Nephron progenitor cell (in vitro differentiated cells): ENCODE data around the gene PIK3R3.

Source experiments
- DNase-seq: peaks from one replicate; pipeline ENCODE4 v3.0.0; 2021
- H3K27ac Mint-ChIP-seq: 2 replicates; pipeline ENCODE4 v1.8.0; 2021; ENCODE audit warnings: mild to moderate bottlenecking, moderate library complexity, mixed read lengths
- H3K27me3 Mint-ChIP-seq: 2 replicates; pipeline ENCODE4 v1.8.0; 2021; ENCODE audit warnings: mild to moderate bottlenecking, low read depth, mixed read lengths; ENCODE audit not compliant: poor library complexity
- H3K36me3 Mint-ChIP-seq: 2 replicates; pipeline ENCODE4 v1.8.0; 2021; ENCODE audit warnings: low read depth, mixed read lengths
- H3K4me1 Mint-ChIP-seq: 2 replicates; pipeline ENCODE4 v1.8.0; 2021; ENCODE audit warnings: mixed read lengths
- H3K4me3 Mint-ChIP-seq: 2 replicates; pipeline ENCODE4 v1.8.0; 2021; ENCODE audit warnings: mild to moderate bottlenecking, moderate library complexity, mixed read lengths
- H3K9me3 Mint-ChIP-seq: 2 replicates; pipeline ENCODE4 v1.8.0; 2021; ENCODE audit warnings: mild to moderate bottlenecking, moderate library complexity, mixed read lengths
- TF ChIP-seq, protein P1 (sequence below): fragments of 200-600 bp; sonication (generic); IDR thresholded peaks from 2 replicates; pipeline ENCODE4 v1.5.0; 2021; ENCODE audit warnings: antibody characterized with exemption

PIK3R3 gene

DNA sequence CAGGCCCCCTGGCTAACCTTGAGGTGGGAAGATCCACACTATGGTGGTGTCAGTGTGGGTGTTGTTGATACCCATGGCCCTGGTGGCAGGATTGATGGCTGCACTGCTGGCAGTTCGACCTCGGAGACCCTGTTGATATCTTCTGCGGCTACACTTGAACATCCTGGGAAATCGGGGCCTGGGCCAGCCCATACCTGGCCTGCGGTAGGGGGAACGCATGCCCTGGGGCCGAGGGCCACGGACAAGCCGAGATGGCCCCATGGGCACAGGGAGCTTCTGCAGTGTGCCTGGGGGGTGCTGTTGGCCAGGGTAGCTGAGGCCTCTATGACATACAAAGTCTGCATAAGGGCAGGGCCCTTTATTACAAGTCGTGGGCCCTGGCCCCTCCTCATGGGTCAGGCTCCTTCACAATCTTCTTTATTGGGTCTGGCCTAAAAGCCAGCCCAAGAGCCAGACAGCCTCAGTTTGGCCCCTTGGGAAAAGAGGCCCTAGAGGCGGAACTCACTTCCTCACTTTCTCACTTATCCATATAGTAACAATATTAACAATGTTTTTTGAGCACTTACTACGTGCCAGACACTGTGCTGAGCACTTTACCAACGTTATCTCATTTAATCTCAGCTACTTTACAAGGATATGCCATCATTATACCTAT lies 43.9 kb upstream of the PIK3R3 start, which contains the start of gene P3R3URF:
Gene P3R3URF, minus strand, starts transcription at position 278 of the 655 bp plus-strand sequence. Its CDS starts 17 bp downstream, at position 261.
- no peak within 1 kb of the TSS for H3K27ac Mint-ChIP-seq
- H3K9me3 Mint-ChIP-seq: no peaks in the 10 kb centered on the region
- H3K27me3 Mint-ChIP-seq: peaks cover 3% of the 10 kb centered on the region
- no peak for DNase-seq
- no peaks in the 10 kb centered on the region for H3K36me3 Mint-ChIP-seq
- TF ChIP-seq, protein P1, sequence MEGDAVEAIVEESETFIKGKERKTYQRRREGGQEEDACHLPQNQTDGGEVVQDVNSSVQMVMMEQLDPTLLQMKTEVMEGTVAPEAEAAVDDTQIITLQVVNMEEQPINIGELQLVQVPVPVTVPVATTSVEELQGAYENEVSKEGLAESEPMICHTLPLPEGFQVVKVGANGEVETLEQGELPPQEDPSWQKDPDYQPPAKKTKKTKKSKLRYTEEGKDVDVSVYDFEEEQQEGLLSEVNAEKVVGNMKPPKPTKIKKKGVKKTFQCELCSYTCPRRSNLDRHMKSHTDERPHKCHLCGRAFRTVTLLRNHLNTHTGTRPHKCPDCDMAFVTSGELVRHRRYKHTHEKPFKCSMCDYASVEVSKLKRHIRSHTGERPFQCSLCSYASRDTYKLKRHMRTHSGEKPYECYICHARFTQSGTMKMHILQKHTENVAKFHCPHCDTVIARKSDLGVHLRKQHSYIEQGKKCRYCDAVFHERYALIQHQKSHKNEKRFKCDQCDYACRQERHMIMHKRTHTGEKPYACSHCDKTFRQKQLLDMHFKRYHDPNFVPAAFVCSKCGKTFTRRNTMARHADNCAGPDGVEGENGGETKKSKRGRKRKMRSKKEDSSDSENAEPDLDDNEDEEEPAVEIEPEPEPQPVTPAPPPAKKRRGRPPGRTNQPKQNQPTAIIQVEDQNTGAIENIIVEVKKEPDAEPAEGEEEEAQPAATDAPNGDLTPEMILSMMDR: no peak
- H3K4me1 Mint-ChIP-seq: peaks cover 5% of the 10 kb centered on the region
- H3K4me3 Mint-ChIP-seq: no peak within 1 kb of the TSS

DNA sequence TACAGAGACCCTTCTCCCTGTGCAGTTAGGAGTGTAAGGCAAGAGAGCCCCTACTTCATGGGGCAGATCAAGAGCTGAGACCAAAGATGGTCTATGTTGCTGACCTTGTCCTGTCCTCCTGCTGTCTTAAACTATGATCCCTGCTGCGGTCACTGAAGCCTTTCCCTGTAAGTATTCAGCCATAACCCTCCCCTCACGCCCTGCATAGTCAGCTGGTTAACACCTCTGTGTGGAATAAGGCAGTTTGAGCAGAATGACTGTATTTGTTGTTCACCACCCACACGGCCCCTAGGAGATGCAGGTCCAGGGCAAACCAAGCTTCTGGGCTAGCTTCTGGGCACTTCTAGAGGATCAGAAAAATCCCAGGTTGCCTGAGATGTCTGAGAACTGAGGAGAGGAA lies 42.8 kb upstream of the PIK3R3 start:
- Mint-ChIP-seq H3K36me3 (no peaks in the 10 kb centered on the region), H3K4me3 (no peak overlapping the region), H3K4me1 (peaks cover 5% of the 10 kb centered on the region), H3K27ac (no peak overlapping the region), H3K27me3 (peaks cover 11% of the 10 kb centered on the region), H3K9me3 (no peaks in the 10 kb centered on the region)
- DNase-seq: no peak
- TF ChIP-seq, protein P1: no peak

DNA sequence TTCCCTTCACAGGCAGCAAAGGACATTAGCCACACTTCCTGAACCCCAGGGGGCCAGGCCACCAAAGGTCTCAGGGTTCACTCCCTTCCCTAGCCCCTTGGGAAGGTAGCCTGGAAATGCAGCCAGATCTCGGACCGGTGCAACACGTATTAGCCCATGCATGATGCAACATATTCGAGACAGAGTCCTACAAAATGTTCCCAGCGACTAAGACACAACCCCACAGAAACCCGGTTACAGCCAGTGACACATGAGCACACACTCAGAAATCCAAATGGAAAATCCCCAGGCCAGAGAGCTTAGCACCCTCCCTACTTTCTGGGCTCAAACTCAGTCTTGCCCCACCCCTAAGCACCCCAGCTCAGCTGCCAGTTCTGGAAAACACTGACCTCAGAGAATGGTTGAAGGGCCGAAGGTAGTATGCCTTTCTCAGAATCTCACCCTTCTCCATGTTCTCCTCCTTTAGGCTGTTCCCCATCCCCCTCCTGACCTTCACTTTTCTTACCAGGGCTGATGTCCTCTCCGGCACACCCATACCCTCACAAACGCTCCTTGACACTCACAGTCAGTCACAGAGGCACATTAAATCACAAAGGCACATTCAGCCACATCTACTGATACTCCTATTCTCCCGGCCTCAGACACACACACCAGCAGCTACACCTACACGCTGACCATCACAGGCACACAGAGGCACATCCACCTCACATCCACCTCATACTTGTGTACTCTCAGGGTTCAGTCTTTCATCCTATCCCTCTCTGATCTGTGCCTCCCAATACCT lies 42.2 kb upstream of the PIK3R3 start, which contains the start of gene TSPAN1:
Gene TSPAN1, plus strand, starts transcription at position 640 of the 784 bp plus-strand sequence. CDS start 6,021 bp downstream, outside the sequence.
- Mint-ChIP-seq H3K9me3 (no peaks in the 10 kb centered on the region), H3K36me3 (no peaks in the 10 kb centered on the region), H3K27ac (no peak within 1 kb of the TSS), H3K4me1 (peaks cover 5% of the 10 kb centered on the region), H3K4me3 (no peak within 1 kb of the TSS), H3K27me3 (peaks cover 15% of the 10 kb centered on the region)
- TF ChIP-seq, protein P1: no peak
- DNase-seq: no peak

DNA sequence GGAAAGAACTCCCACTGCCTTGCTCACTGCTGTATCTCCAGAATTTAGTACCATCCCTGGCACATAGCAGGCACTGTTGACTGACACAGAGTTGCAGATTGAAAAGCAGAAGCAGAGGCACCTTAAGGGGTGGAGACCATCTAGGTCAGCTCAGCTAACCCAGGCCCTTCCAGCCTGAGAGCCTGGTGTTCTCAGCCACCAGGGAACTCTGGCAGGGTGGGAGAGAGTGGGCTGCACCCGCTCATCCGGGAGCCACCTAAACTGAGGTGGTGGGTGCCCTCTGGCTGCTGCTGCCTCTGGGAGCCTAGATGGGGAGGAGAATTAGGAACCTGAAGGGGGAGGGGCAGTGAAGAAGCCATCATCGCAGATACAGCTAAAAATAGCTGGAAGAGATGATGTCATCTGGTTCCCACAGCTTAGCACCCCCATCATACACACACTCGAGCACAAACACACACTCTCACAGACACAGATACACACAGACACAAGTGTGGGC lies 41.0 kb upstream of the PIK3R3 start:
- TF ChIP-seq, protein P1: no peak
- H3K9me3 Mint-ChIP-seq: no peaks in the 10 kb centered on the region
- no peak overlapping the region for H3K4me3 Mint-ChIP-seq
- no peak overlapping the region for H3K27ac Mint-ChIP-seq
- H3K36me3 Mint-ChIP-seq: no peaks in the 10 kb centered on the region
- peaks cover 28% of the 10 kb centered on the region for H3K27me3 Mint-ChIP-seq
- H3K4me1 Mint-ChIP-seq: peaks cover 5% of the 10 kb centered on the region
- DNase-seq: no peak

DNA sequence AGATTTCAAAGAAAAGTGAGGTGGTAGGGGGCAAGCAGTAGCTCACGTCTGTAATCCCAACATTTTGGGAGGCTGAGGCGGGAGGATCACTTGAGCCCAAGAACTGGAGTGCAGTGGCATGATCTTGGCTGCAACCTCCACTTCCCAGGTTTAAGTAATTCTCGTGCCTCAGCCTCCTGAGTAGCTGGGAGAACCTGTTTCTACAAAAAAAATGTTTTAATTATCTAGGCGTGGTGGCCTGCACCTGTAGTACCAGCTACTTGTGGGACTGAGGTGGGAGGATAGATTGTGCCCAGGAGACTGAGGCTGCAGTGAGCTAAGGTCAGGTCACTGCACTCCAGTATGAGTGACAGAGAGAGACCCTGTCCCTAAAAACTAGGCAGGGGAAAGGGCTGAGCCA lies 39.9 kb upstream of the PIK3R3 start:
- Mint-ChIP-seq H3K27me3 (peaks cover 38% of the 10 kb centered on the region), H3K4me3 (no peak overlapping the region), H3K4me1 (peaks cover 5% of the 10 kb centered on the region), H3K27ac (no peak overlapping the region), H3K36me3 (no peaks in the 10 kb centered on the region), H3K9me3 (no peaks in the 10 kb centered on the region)
- TF ChIP-seq, protein P1: no peak
- no peak for DNase-seq
